ENCODE results near the gene TRIM41.

DNA sequence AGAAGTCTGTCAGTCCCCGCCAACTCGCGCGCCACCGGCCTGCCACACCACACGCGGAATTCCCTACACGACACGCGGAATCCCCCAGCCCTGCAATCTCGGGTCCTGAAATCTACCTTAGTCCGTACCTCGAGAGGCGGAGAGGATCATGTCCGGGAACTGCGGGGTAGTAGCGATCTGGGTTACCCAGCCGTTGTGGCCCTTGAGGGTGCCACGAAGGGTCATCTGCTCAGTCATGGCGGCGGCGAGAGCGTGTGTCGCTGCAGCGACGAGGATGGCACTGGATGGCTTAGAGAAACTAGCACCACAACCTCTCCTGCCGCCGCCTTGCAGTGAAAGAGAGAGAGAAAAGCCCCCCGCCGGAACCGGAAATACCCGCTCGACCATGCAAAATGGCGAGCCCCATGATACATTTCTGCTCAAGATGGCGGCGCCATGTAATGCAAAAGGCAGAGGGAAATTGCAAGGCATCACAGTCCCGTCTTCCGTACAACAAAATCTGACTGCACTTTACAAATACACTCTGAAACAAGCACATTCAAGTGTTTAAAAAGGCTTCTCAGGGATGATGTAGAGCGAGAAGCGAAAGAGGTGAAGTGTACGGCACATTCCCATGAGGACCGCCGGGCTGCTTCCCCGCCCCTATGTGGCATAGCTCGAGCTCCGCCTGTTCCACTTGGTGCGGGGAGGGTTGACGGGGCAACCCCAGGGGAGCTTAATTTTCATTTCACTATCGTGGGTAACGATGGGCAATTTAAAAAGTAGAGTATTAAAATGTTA lies 20.7 kb downstream of the TRIM41 start, which contains the start of gene RACK1:
- TF ChIP-seq, protein P1, sequence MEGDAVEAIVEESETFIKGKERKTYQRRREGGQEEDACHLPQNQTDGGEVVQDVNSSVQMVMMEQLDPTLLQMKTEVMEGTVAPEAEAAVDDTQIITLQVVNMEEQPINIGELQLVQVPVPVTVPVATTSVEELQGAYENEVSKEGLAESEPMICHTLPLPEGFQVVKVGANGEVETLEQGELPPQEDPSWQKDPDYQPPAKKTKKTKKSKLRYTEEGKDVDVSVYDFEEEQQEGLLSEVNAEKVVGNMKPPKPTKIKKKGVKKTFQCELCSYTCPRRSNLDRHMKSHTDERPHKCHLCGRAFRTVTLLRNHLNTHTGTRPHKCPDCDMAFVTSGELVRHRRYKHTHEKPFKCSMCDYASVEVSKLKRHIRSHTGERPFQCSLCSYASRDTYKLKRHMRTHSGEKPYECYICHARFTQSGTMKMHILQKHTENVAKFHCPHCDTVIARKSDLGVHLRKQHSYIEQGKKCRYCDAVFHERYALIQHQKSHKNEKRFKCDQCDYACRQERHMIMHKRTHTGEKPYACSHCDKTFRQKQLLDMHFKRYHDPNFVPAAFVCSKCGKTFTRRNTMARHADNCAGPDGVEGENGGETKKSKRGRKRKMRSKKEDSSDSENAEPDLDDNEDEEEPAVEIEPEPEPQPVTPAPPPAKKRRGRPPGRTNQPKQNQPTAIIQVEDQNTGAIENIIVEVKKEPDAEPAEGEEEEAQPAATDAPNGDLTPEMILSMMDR (IDR thresholded peaks at IDR 0.05): no peak
- TF ChIP-seq POLR2A (IDR thresholded peaks at IDR 0.05) (peak; percentile 65 to 66), EP300 (IDR thresholded peaks at IDR 0.05) (no peak), POLR2AphosphoS5 (IDR thresholded peaks at IDR 0.05) (peak; percentile 82)
